Left forelimb (tissue), 1 donor: ENCODE data around the gene SLC35F4.

Experiments used
- DNase-seq: peaks from one replicate; pipeline ENCODE4 v3.0.0-alpha.2; 2018; ENCODE audit warnings: low spot score

Gene SLC35F4

GRCh38 chr14:57519043-57519442 is 346.8 kb downstream of the SLC35F4 start:
- DNase-seq: no peak
